Measurements from ENCODE around the gene LPP. TPM values are rescaled to one million over a fixed set of nuclear protein-coding genes. Genes with fewer than 3 reads are reported as not detected.
A peak's percentile ranks its signal among the peaks of the same experiment; 100 is the strongest.

Gene LPP
- total RNA-seq, 6 experiments from 2014 or later = 84.1 to 121 (median 102) TPM

DNA sequence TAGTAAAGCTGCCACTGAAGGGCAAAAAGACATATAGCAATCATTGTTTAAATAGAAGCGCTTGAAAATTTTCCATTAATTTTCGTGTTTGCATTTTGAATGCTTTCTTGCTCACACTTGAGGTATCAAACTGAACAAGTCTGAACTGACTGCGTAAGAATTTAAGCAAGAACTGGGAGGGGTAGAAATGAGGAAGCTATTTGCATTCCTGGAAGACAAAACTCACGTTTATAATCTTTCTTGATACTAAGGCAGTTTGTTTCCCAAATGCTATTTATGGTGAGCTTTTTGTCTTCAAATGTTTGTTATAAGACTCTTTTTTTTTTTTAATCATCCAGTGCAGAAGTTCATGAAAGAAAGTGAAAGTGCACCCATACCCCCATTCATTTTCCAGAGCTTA, 518.0 kb downstream of the LPP start:
- DNase-seq = no peak
- Mint-ChIP-seq H3K27ac (no peak overlapping the region), H3K27me3 (ENCODE audit: insufficient read depth) (no peaks in the 10 kb centered on the region), H3K4me3 (no peak overlapping the region), H3K36me3 (ENCODE audit: low read depth) (peaks cover 13% of the 10 kb centered on the region), H3K4me1 (ENCODE audit: low read depth) (peaks cover 32% of the 10 kb centered on the region), H3K9me3 (no peaks in the 10 kb centered on the region)
- TF ChIP-seq, protein P1, sequence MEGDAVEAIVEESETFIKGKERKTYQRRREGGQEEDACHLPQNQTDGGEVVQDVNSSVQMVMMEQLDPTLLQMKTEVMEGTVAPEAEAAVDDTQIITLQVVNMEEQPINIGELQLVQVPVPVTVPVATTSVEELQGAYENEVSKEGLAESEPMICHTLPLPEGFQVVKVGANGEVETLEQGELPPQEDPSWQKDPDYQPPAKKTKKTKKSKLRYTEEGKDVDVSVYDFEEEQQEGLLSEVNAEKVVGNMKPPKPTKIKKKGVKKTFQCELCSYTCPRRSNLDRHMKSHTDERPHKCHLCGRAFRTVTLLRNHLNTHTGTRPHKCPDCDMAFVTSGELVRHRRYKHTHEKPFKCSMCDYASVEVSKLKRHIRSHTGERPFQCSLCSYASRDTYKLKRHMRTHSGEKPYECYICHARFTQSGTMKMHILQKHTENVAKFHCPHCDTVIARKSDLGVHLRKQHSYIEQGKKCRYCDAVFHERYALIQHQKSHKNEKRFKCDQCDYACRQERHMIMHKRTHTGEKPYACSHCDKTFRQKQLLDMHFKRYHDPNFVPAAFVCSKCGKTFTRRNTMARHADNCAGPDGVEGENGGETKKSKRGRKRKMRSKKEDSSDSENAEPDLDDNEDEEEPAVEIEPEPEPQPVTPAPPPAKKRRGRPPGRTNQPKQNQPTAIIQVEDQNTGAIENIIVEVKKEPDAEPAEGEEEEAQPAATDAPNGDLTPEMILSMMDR (IDR thresholded peaks at IDR 0.05) = no peak

DNA sequence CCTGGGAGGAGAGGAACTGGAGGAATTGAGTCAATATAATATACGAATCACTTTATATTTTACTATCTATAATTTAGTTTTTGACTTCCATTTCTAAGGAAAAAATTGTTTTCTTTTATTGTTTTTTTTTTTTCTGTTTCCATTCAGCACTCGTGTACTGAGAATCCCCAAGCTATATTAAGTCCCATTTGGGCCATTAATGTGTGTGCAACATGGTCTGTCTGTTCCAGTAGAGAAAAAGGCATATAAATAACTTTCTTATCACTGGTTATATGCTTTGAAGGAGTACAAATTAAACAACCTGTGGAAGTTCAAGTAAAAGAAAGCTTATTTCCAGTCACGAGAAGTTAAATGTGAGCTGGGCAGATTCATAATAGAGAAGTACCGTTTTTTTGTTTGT, 518.9 kb downstream of the LPP start:
- H3K36me3 Mint-ChIP-seq (ENCODE audit: low read depth) = peaks cover 19% of the 10 kb centered on the region
- TF ChIP-seq, protein P1 (IDR thresholded peaks at IDR 0.05) = no peak
- H3K9me3 Mint-ChIP-seq = no peaks in the 10 kb centered on the region
- DNase-seq = no peak
- H3K27ac Mint-ChIP-seq = no peak overlapping the region
- H3K4me3 Mint-ChIP-seq = no peak overlapping the region
- H3K4me1 Mint-ChIP-seq (ENCODE audit: low read depth) = peaks cover 32% of the 10 kb centered on the region
- no peaks in the 10 kb centered on the region for H3K27me3 Mint-ChIP-seq (ENCODE audit: insufficient read depth)

DNA sequence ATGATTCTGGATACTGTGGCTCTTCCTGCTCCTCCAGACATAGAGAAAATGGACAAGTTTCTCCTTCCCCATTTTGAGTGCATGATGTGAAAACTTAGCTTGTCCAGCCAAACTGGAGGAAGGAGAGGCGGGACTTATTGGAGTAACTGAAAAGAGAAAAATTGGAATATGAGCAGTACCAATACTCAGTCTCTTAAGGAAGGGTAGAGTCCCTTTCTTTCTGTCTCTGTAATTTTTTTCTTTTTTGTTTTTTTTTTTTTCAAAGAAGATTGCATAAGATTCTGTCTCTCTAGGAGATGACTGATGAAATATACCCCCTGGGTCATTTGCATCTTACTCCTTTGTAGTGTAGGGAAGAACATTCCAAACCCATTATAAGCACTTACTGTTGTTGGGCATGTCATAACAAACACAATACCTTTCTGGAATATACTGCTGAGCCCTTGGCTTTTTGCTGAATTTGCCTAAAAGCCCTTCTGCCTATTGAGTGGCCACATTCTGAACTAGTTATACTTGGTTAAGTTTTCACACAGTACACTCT, 519.8 kb downstream of the LPP start:
- TF ChIP-seq, protein P1 (IDR thresholded peaks at IDR 0.05) = no peak
- Mint-ChIP-seq H3K27ac (peak overlapping the region; percentile 68), H3K4me3 (no peak overlapping the region), H3K27me3 (ENCODE audit: insufficient read depth) (no peaks in the 10 kb centered on the region), H3K4me1 (ENCODE audit: low read depth) (peaks cover 35% of the 10 kb centered on the region), H3K9me3 (no peaks in the 10 kb centered on the region), H3K36me3 (ENCODE audit: low read depth) (peaks cover 18% of the 10 kb centered on the region)
- DNase-seq = peak; percentile 80

DNA sequence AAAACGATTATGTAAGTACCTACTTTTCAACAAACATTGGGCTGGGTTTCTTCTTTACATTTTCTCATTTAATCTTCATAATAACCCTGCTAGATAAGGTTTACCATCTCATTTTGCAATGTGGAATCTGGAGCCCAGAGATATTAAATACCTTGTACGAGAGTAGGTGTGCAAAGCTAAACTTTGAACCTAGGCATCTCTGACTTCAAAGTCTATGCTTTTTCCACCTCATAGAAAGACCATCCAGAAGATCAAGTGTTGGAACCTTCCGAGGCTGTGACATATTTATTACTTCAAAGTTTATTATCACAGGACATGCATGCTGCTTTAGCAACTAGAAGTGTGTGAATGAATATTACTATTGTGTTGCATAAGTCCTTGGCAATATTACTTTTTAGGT, 520.6 kb downstream of the LPP start:
- peaks cover 42% of the 10 kb centered on the region for H3K4me1 Mint-ChIP-seq (ENCODE audit: low read depth)

DNA sequence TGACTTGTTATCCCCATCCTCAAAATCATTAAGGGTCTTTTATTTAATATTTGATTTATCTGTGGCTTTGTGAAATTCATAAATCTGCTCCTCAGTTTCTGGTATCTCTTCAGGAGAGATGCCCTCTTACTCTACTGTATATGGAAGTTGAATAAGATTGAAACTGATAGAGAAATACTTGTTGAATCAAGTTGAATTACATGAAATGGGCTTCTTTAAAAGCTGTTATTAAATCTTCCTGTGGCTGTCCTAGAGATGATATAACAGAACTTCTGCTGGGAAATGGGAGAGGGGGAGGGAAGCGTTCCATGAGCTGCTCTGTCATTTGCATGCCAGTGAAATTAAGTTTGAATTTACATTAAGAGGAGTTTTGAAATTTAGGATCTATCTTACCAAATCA, 523.4 kb downstream of the LPP start:
- Mint-ChIP-seq H3K36me3 (ENCODE audit: low read depth) (peaks cover 11% of the 10 kb centered on the region; the same call in 1 of the 2 replicates), H3K27me3 (ENCODE audit: insufficient read depth) (no peaks in the 10 kb centered on the region; the same call in 1 of the 2 replicates), H3K9me3 (no peaks in the 10 kb centered on the region), H3K27ac (no peak overlapping the region), H3K4me3 (no peak overlapping the region), H3K4me1 (ENCODE audit: low read depth) (peaks cover 55% of the 10 kb centered on the region)
- TF ChIP-seq, protein P1 (IDR thresholded peaks at IDR 0.05) = no peak
- DNase-seq = no peak

More for the DNA sequence above, 520.6 kb downstream of the LPP start:
- no peak for DNase-seq
- TF ChIP-seq, protein P1 (IDR thresholded peaks at IDR 0.05) = no peak
- Mint-ChIP-seq H3K36me3 (ENCODE audit: low read depth) (peaks cover 13% of the 10 kb centered on the region; the same call in 1 of the 2 replicates), H3K9me3 (no peaks in the 10 kb centered on the region), H3K27ac (0 out of 2 replicates have a peak overlapping the region, but pooled peaks have one; percentile 58), H3K4me3 (no peak overlapping the region), H3K27me3 (ENCODE audit: insufficient read depth) (no peaks in the 10 kb centered on the region)

Data from HFFc6 (cell line).